Colonic mucosa (tissue), 4 donors: ENCODE data around the gene PNMA1. TPM values are rescaled to one million over a fixed set of nuclear protein-coding genes. Genes with fewer than 3 reads are reported as not detected.

Experiments
- DNase-seq: peaks from one replicate; pipeline ENCODE4 v3.0.0-alpha.2; 2020
- H3K27ac ChIP-seq: fragments of 200-600 bp; one replicate; pipeline ENCODE4 v1.8.0; 2021
- H3K27me3 ChIP-seq: fragments of 200-600 bp; one replicate; pipeline ENCODE4 v1.8.0; 2021
- H3K36me3 ChIP-seq: fragments of 200-600 bp; one replicate; pipeline ENCODE4 v1.8.0; 2021
- H3K4me1 ChIP-seq: fragments of 200-600 bp; one replicate; pipeline ENCODE4 v1.8.0; 2021; ENCODE audit warnings: mild to moderate bottlenecking
- H3K4me3 ChIP-seq: fragments of 200-600 bp; one replicate; pipeline ENCODE4 v1.8.0; 2021
- H3K9ac ChIP-seq, 2 donors: one replicate each; pipeline ENCODE4 v1.7.0; 2013; ENCODE audit warnings: control low read depth in 2 of 2, low read depth in 2 of 2, low read length in 2 of 2
- H3K9me3 ChIP-seq: fragments of 200-600 bp; one replicate; pipeline ENCODE4 v1.8.0; 2021
- CTCF ChIP-seq: fragments of 200-600 bp; IDR thresholded peaks from one replicate; pipeline ENCODE4 v1.8.0; 2022; ENCODE audit warnings: antibody characterized with exemption, mild to moderate bottlenecking
- intact Hi-C: fragments of 100-400 bp; cut with DNase I; formaldehyde crosslinking; loops from one replicate; pipeline ENCODE4 v1.14.1; 2022
- total RNA-seq, 2 donors: library from RNA; stranded (reverse); fragmentation: NEBNext Ultra II Directional in 1 of 2; extraction: Animal tissue kit (Norgen Biotek cat#: 25700) in 1 of 2; gene quantifications; one replicate each; pipeline ENCODE4 v1.2.1, GENCODE V29; 2021
- donor health status: healthy.
- donor health status: DM: no; HTN: no; CAD: no.
- donor health status: DM: no; HTN: no; CAD: no.

PNMA1 gene
- total RNA-seq, 2 donors from 2014 or later, result 13.4 to 28.3 TPM

DNA sequence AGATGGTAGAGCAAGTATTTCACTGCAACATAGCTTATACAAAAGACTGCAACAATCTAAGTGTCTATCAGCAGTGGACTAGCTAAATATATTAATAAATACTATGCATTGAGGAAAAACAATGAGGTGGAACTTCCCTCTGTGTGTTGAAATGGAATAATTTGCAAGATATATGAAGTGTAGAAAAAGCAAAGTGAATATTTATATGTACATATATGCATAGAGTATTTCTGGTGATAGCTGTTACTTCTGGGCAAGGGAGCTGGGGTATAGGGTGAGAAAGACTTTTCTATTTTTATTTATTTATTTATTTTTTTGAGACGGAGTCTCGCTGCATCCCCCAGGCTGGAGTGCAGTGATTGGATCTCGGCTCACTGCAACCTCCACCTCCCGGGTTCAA lies 35.5 kb downstream of the PNMA1 start:
- TF ChIP-seq CTCF, result no peak
- Histone ChIP-seq H3K27me3 (no peaks in the 10 kb centered on the region), H3K4me1 (no peaks in the 10 kb centered on the region), H3K36me3 (no peaks in the 10 kb centered on the region), H3K4me3 (no peak overlapping the region), H3K9me3 (no peaks in the 10 kb centered on the region), H3K9ac (no peak overlapping the region), H3K27ac (no peak overlapping the region)
- intact Hi-C loops, result no loop called here
- DNase-seq, result no peak

GRCh38 chr14:73674986-73675385 lies 39.2 kb downstream of the PNMA1 start:
- TF ChIP-seq CTCF, result no peak
- intact Hi-C loops, result no loop called here
- Histone ChIP-seq H3K9ac (no peak overlapping the region), H3K4me1 (no peaks in the 10 kb centered on the region), H3K4me3 (no peak overlapping the region), H3K27ac (no peak overlapping the region), H3K27me3 (no peaks in the 10 kb centered on the region), H3K36me3 (no peaks in the 10 kb centered on the region), H3K9me3 (no peaks in the 10 kb centered on the region)
- DNase-seq, result no peak

DNA sequence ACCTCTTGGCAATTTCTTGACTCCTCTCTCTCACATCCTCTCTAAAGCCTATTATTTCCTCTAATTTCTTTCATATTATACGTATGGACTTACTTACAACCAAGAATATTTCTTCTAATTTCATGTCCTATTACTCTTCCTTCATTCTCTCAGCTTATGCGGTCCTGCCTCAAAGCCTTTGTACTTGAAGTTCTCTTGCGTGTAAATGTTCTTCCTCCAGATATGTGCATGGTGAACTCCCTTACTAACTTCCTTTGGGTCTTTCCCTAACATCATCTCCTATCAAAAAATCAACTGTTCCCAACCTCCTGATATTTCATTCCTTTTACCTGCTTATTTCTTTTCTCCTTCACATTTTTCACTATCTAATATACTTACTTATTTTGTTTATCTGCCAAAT lies 46.3 kb downstream of the PNMA1 start:
- TF ChIP-seq CTCF, result no peak
- Histone ChIP-seq H3K9ac (no peak overlapping the region), H3K4me1 (no peaks in the 10 kb centered on the region), H3K9me3 (no peaks in the 10 kb centered on the region), H3K36me3 (no peaks in the 10 kb centered on the region), H3K4me3 (no peak overlapping the region), H3K27me3 (no peaks in the 10 kb centered on the region), H3K27ac (no peak overlapping the region)
- intact Hi-C loops, result no loop called here
- DNase-seq, result no peak

DNA sequence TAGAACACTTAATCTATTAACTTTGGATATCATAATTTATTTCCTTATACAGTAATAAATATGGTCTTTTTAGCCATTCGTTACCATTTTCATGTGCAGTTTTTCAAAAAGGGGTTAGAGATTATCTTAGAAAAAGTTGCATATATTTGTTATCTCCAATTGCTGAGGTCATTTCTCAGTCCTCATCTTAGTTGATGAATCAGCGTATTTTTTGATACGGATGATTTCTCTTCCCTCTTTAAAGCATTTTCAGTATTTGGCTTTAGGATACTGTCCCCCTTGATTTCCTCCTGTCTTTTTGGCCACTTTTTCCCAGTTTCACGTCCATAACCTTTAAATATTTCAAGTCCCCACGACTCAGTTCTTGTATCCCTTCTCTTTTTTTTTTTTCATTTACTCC lies 47.6 kb downstream of the PNMA1 start:
- intact Hi-C loops, result no loop called here
- Histone ChIP-seq H3K27ac (no peak overlapping the region), H3K4me1 (no peaks in the 10 kb centered on the region), H3K9ac (no peak overlapping the region), H3K9me3 (no peaks in the 10 kb centered on the region), H3K36me3 (no peaks in the 10 kb centered on the region), H3K27me3 (no peaks in the 10 kb centered on the region), H3K4me3 (no peak overlapping the region)
- DNase-seq, result no peak
- no peak for TF ChIP-seq CTCF

GRCh38 chr14:73665130-73665529 lies 49.1 kb downstream of the PNMA1 start:
- no peak for DNase-seq
- Histone ChIP-seq H3K9ac (no peak overlapping the region), H3K27ac (no peak overlapping the region), H3K4me3 (no peak overlapping the region), H3K4me1 (no peaks in the 10 kb centered on the region), H3K36me3 (no peaks in the 10 kb centered on the region), H3K27me3 (no peaks in the 10 kb centered on the region), H3K9me3 (no peaks in the 10 kb centered on the region)
- intact Hi-C loops, result no loop called here
- TF ChIP-seq CTCF, result no peak
